HG03095 (cell line): Measurements from ENCODE around the gene ACOT13.
"Not testable (repeated sequence)": the region's sequence is repeated elsewhere in the genome, so short reads cannot be mapped to it uniquely, and the experiment has no call there.

Source experiments
- ATAC-seq: cut with Tn5 transposase; IDR thresholded peaks from one replicate; pipeline ENCODE4 v1.9.1; 2021; ENCODE audit warnings: moderate library complexity; ENCODE audit not compliant: unreplicated experiment

Gene ACOT13

GRCh38 chr6:24691550-24691949 is 24.7 kb downstream of the ACOT13 start:
- no peak for ATAC-seq

- no peak for ATAC-seq
Observed at GRCh38 chr6:24692003-24692402, 25.1 kb downstream of the ACOT13 start.

GRCh38 chr6:24692415-24692814 is 25.5 kb downstream of the ACOT13 start:
- ATAC-seq: no peak

- ATAC-seq: no peak
Observed at GRCh38 chr6:24692848-24693592, 26.1 kb downstream of the ACOT13 start.

- no peak for ATAC-seq
Observed at GRCh38 chr6:24694198-24694597, 27.3 kb downstream of the ACOT13 start.

GRCh38 chr6:24695635-24696034 is 28.8 kb downstream of the ACOT13 start:
- not testable (repeated sequence) for ATAC-seq

GRCh38 chr6:24696097-24696496 is 29.2 kb downstream of the ACOT13 start:
- ATAC-seq: no peak

GRCh38 chr6:24699521-24700359 is 32.9 kb downstream of the ACOT13 start:
- no peak for ATAC-seq

- no peak for ATAC-seq
Observed at GRCh38 chr6:24702720-24703282, 35.9 kb downstream of the ACOT13 start.

- no peak for ATAC-seq
Observed at GRCh38 chr6:24704468-24704867, 37.6 kb downstream of the ACOT13 start.

- ATAC-seq: no peak
Observed at GRCh38 chr6:24708612-24709011, 41.7 kb downstream of the ACOT13 start.

GRCh38 chr6:24709014-24709711 is 42.3 kb downstream of the ACOT13 start:
- no peak for ATAC-seq

GRCh38 chr6:24710519-24711303 is 43.8 kb downstream of the ACOT13 start:
- no peak for ATAC-seq

GRCh38 chr6:24716602-24717148 is 49.8 kb downstream of the ACOT13 start:
- not testable (repeated sequence) for ATAC-seq

- no peak for ATAC-seq
Observed at GRCh38 chr6:24718449-24719124, 51.7 kb downstream of the ACOT13 start.

- ATAC-seq: no peak
Observed at GRCh38 chr6:24719125-24719971, 52.5 kb downstream of the ACOT13 start, which contains the start of gene C6orf62. Gene C6orf62, minus strand, starts transcription at chr6:24719154. Its CDS starts 486 bp downstream, at chr6:24718668.

GRCh38 chr6:24720131-24720603 is 53.3 kb downstream of the ACOT13 start:
- no peak for ATAC-seq
